Mesenteric fat pad (tissue), 1 donor: ENCODE measurements around the gene OTUB2. TPM values are rescaled to one million over a fixed set of nuclear protein-coding genes. Genes with fewer than 3 reads are reported as not detected.
"Not testable (repeated sequence)": the region's sequence is repeated elsewhere in the genome, so short reads cannot be mapped to it uniquely, and the experiment has no call there.

Experiments used
- DNase-seq: peaks from one replicate; pipeline ENCODE4 v3.0.0-alpha.2; 2020; ENCODE audit warnings: low spot score
- total RNA-seq: library from RNA; stranded (reverse); fragmentation: NEBNext Ultra II Directional; extraction: Animal tissue kit (Norgen Biotek cat#: 25700); gene quantifications from one replicate; pipeline ENCODE4 v1.2.1, GENCODE V29; 2021
- donor health status: DM: yes; HTN: yes; CAD: no.

The OTUB2 gene
- total RNA-seq, 1 donor from 2014 or later = 1.2 TPM

- no peak for DNase-seq
These were observed 30.6 kb downstream of the OTUB2 start for GRCh38 chr14:94056579-94057308.

GRCh38 chr14:94058128-94058673 lies 32.1 kb downstream of the OTUB2 start:
- DNase-seq = no peak

GRCh38 chr14:94058674-94059138 lies 32.6 kb downstream of the OTUB2 start:
- no peak for DNase-seq

- DNase-seq = no peak
These were observed 33.9 kb downstream of the OTUB2 start for GRCh38 chr14:94059998-94060397.

- DNase-seq = no peak
These were observed 36.3 kb downstream of the OTUB2 start for GRCh38 chr14:94062344-94062940.

GRCh38 chr14:94066089-94066676 lies 40.0 kb downstream of the OTUB2 start:
- DNase-seq = no peak

- not testable (repeated sequence) for DNase-seq
These were observed 45.9 kb downstream of the OTUB2 start for GRCh38 chr14:94072076-94072475.

GRCh38 chr14:94074534-94074933 lies 48.4 kb downstream of the OTUB2 start:
- no peak for DNase-seq

GRCh38 chr14:94075008-94075407 lies 48.9 kb downstream of the OTUB2 start:
- DNase-seq = no peak

- no peak for DNase-seq
These were observed 51.1 kb downstream of the OTUB2 start for GRCh38 chr14:94077111-94077821.

GRCh38 chr14:94077823-94078222 lies 51.7 kb downstream of the OTUB2 start:
- no peak for DNase-seq

- DNase-seq = no peak
These were observed 53.9 kb downstream of the OTUB2 start for GRCh38 chr14:94079891-94080620.

- DNase-seq = peak; percentile 98
These were observed 54.7 kb downstream of the OTUB2 start, which contains the start of the genes DDX24 and IFI27L1 for GRCh38 chr14:94080621-94081385. Gene DDX24, minus strand, starts transcription at chr14:94081202. Its CDS starts 1,460 bp downstream, at chr14:94079742. Gene IFI27L1, plus strand, starts transcription at chr14:94081310. Its CDS starts 15,628 bp downstream, at chr14:94096938.

- no peak for DNase-seq
These were observed 55.3 kb downstream of the OTUB2 start for GRCh38 chr14:94081386-94081820.

GRCh38 chr14:94087891-94088290 lies 61.8 kb downstream of the OTUB2 start:
- DNase-seq = no peak

- DNase-seq = no peak
These were observed 62.4 kb downstream of the OTUB2 start for GRCh38 chr14:94088516-94088915.

- DNase-seq = no peak
These were observed 63.3 kb downstream of the OTUB2 start for GRCh38 chr14:94089479-94089878.

- DNase-seq = no peak
These were observed 67.3 kb downstream of the OTUB2 start for GRCh38 chr14:94093418-94093817.

- DNase-seq = no peak
These were observed 71.0 kb downstream of the OTUB2 start for GRCh38 chr14:94097091-94097490.
